Esophagus muscularis mucosa (tissue), 4 donors: ENCODE data around the gene TRIP13.

ENCODE experiments used
- CTCF ChIP-seq, 3 experiments: fragments of 200-600 bp in 2 of 3; fragments of 450-650 bp in 1 of 3; sonication (generic) in 2 of 3; IDR thresholded peaks; one replicate each; pipeline ENCODE4 v1.5.1; 2017 to 2019; ENCODE audit warnings: antibody characterized with exemption in 3 of 3, mild to moderate bottlenecking in 2 of 3, moderate library complexity in 1 of 3
- EP300 ChIP-seq: sonication (generic); formaldehyde crosslinking; IDR thresholded peaks from one replicate; pipeline ENCODE4 v1.6.1; 2017; ENCODE audit warnings: antibody characterized with exemption
- POLR2A ChIP-seq: fragments of 450-650 bp; IDR thresholded peaks from one replicate; pipeline ENCODE4 v1.6.1; 2017; ENCODE audit warnings: antibody characterized with exemption, moderate library complexity, mild to moderate bottlenecking, low read depth
- POLR2AphosphoS5 ChIP-seq, 2 donors: sonication (generic); formaldehyde crosslinking; IDR thresholded peaks; one replicate each; pipeline ENCODE4 v1.6.1; 2017; ENCODE audit warnings: antibody characterized with exemption in 2 of 2

GRCh38 chr5:865771-866170, 26.9 kb upstream of the TRIP13 start:
- no peak for TF ChIP-seq CTCF (IDR thresholded peaks at IDR 0.05)
- TF ChIP-seq EP300: no peak
- no peak for TF ChIP-seq POLR2AphosphoS5 (IDR thresholded peaks at IDR 0.05)
- TF ChIP-seq POLR2A: no peak
